ENCODE results near the gene RNF213.

DNA sequence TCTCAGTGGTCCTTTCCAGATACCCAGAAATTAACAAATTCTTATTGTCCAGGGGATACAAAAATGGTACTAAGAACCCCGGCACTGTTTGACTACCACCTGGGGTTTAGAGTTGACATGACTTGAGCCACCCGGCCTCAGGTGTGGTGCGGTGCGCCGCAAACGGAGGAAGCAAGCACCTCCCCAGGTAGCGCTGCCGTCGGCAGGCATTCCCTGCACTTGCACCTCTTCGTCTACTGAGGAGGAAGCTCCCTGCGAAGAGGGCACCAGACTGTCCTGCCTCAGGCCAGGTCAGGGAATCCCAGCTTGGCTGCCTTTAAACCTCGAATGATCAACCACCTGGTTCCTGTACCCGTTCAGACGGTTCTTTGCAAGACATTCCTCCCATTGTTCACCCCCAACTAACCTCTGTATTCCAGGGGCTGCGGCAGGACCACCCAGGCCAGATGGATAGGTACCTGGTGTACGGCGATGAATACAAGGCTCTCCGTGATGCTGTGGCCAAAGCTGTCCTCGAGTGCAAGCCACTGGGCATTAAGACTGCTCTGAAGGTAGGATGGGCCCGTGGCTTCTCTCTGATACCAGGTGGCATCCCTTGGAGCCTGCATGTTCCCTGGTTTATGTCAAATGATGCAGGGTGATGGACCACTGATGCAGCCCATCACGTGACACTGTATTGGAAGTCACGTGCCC lies 113.5 kb downstream of the RNF213 start:
- TF ChIP-seq, protein P1, sequence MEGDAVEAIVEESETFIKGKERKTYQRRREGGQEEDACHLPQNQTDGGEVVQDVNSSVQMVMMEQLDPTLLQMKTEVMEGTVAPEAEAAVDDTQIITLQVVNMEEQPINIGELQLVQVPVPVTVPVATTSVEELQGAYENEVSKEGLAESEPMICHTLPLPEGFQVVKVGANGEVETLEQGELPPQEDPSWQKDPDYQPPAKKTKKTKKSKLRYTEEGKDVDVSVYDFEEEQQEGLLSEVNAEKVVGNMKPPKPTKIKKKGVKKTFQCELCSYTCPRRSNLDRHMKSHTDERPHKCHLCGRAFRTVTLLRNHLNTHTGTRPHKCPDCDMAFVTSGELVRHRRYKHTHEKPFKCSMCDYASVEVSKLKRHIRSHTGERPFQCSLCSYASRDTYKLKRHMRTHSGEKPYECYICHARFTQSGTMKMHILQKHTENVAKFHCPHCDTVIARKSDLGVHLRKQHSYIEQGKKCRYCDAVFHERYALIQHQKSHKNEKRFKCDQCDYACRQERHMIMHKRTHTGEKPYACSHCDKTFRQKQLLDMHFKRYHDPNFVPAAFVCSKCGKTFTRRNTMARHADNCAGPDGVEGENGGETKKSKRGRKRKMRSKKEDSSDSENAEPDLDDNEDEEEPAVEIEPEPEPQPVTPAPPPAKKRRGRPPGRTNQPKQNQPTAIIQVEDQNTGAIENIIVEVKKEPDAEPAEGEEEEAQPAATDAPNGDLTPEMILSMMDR (IDR thresholded peaks at IDR 0.05), result no peak
- TF ChIP-seq POLR2AphosphoS5 (IDR thresholded peaks at IDR 0.05) (no peak), POLR2A (IDR thresholded peaks at IDR 0.05) (no peak)
